ENCODE results near the gene LUZP1. TPM values are rescaled to one million over a fixed set of nuclear protein-coding genes. Genes with fewer than 3 reads are reported as not detected.
A peak's percentile ranks its signal among the peaks of the same experiment; 100 is the strongest.
"Not testable (repeated sequence)": the region's sequence is repeated elsewhere in the genome, so short reads cannot be mapped to it uniquely, and the experiment has no call there.

LUZP1 gene
- total RNA-seq, 1 experiment from 2014 or later = 30.9 TPM

GRCh38 chr1:23198373-23198772, 29.7 kb upstream of the LUZP1 start:
- H3K27me3 ChIP-seq (ENCODE audit: control insufficient read depth, insufficient read depth, low read length) = no peaks in the 10 kb centered on the region
- no peaks in the 10 kb centered on the region; the same call in 1 of the 2 replicates for H3K36me3 ChIP-seq (replicated peaks; ENCODE audit: control insufficient read depth, insufficient read depth, low read length)
- no peak overlapping the region for H3K4me3 ChIP-seq (ENCODE audit: insufficient read depth, low read depth, low read length)
- DNase-seq = no peak

GRCh38 chr1:23196627-23197328, 28.1 kb upstream of the LUZP1 start:
- no peaks in the 10 kb centered on the region; the same call in 1 of the 2 replicates for H3K36me3 ChIP-seq (replicated peaks; ENCODE audit: control insufficient read depth, insufficient read depth, low read length)
- no peak for DNase-seq
- H3K27me3 ChIP-seq (ENCODE audit: control insufficient read depth, insufficient read depth, low read length) = no peaks in the 10 kb centered on the region
- no peak overlapping the region for H3K4me3 ChIP-seq (ENCODE audit: insufficient read depth, low read depth, low read length)

GRCh38 chr1:23194119-23194984, 25.7 kb upstream of the LUZP1 start:
- Histone ChIP-seq H3K4me3 (ENCODE audit: insufficient read depth, low read depth, low read length) (no peak overlapping the region), H3K36me3 (replicated peaks; ENCODE audit: control insufficient read depth, insufficient read depth, low read length) (no peaks in the 10 kb centered on the region; the same call in 1 of the 2 replicates), H3K27me3 (ENCODE audit: control insufficient read depth, insufficient read depth, low read length) (no peaks in the 10 kb centered on the region)
- no peak for DNase-seq

- Histone ChIP-seq H3K27me3 (ENCODE audit: control insufficient read depth, insufficient read depth, low read length) (no peaks in the 10 kb centered on the region), H3K36me3 (replicated peaks; ENCODE audit: control insufficient read depth, insufficient read depth, low read length) (no peaks in the 10 kb centered on the region; the same call in 1 of the 2 replicates), H3K4me3 (ENCODE audit: insufficient read depth, low read depth, low read length) (no peak overlapping the region)
- no peak for DNase-seq
Measured at GRCh38 chr1:23193391-23194118, 24.9 kb upstream of the LUZP1 start.

GRCh38 chr1:23191199-23191598, 22.5 kb upstream of the LUZP1 start:
- Histone ChIP-seq H3K4me3 (ENCODE audit: insufficient read depth, low read depth, low read length) (no peak overlapping the region), H3K27me3 (ENCODE audit: control insufficient read depth, insufficient read depth, low read length) (no peaks in the 10 kb centered on the region), H3K36me3 (replicated peaks; ENCODE audit: control insufficient read depth, insufficient read depth, low read length) (no peaks in the 10 kb centered on the region; the same call in 1 of the 2 replicates)
- no peak for DNase-seq

GRCh38 chr1:23188936-23189452, 20.3 kb upstream of the LUZP1 start:
- not testable (repeated sequence) for H3K27me3 ChIP-seq (ENCODE audit: control insufficient read depth, insufficient read depth, low read length); H3K36me3 ChIP-seq (replicated peaks; ENCODE audit: control insufficient read depth, insufficient read depth, low read length); H3K4me3 ChIP-seq (ENCODE audit: insufficient read depth, low read depth, low read length); DNase-seq

GRCh38 chr1:23188434-23188884, 19.8 kb upstream of the LUZP1 start:
- Histone ChIP-seq H3K36me3 (replicated peaks; ENCODE audit: control insufficient read depth, insufficient read depth, low read length) (no peaks in the 10 kb centered on the region), H3K4me3 (ENCODE audit: insufficient read depth, low read depth, low read length) (no peak overlapping the region), H3K27me3 (ENCODE audit: control insufficient read depth, insufficient read depth, low read length) (no peaks in the 10 kb centered on the region)
- DNase-seq = no peak

GRCh38 chr1:23187637-23188036, 19.0 kb upstream of the LUZP1 start:
- Histone ChIP-seq H3K27me3 (ENCODE audit: control insufficient read depth, insufficient read depth, low read length) (no peaks in the 10 kb centered on the region), H3K36me3 (replicated peaks; ENCODE audit: control insufficient read depth, insufficient read depth, low read length) (no peaks in the 10 kb centered on the region), H3K4me3 (ENCODE audit: insufficient read depth, low read depth, low read length) (no peak overlapping the region)
- DNase-seq = no peak

GRCh38 chr1:23185381-23185780, 16.7 kb upstream of the LUZP1 start:
- Histone ChIP-seq H3K27me3 (ENCODE audit: control insufficient read depth, insufficient read depth, low read length) (no peaks in the 10 kb centered on the region), H3K36me3 (replicated peaks; ENCODE audit: control insufficient read depth, insufficient read depth, low read length) (no peaks in the 10 kb centered on the region), H3K4me3 (ENCODE audit: insufficient read depth, low read depth, low read length) (no peak overlapping the region)

GRCh38 chr1:23184212-23184934, 15.7 kb upstream of the LUZP1 start:
- Histone ChIP-seq H3K27me3 (ENCODE audit: control insufficient read depth, insufficient read depth, low read length) (no peaks in the 10 kb centered on the region; the same call in 1 of the 2 replicates), H3K4me3 (ENCODE audit: insufficient read depth, low read depth, low read length) (no peak overlapping the region), H3K36me3 (replicated peaks; ENCODE audit: control insufficient read depth, insufficient read depth, low read length) (no peaks in the 10 kb centered on the region)
- peak; percentile 85 for DNase-seq

More at GRCh38 chr1:23185381-23185780, 16.7 kb upstream of the LUZP1 start:
- DNase-seq = no peak

- Histone ChIP-seq H3K27me3 (ENCODE audit: control insufficient read depth, insufficient read depth, low read length) (peaks cover 21% of the 10 kb centered on the region), H3K4me3 (ENCODE audit: insufficient read depth, low read depth, low read length) (no peak overlapping the region), H3K36me3 (replicated peaks; ENCODE audit: control insufficient read depth, insufficient read depth, low read length) (no peaks in the 10 kb centered on the region)
- DNase-seq = no peak
Measured at GRCh38 chr1:23179862-23180261, 11.2 kb upstream of the LUZP1 start.

- Histone ChIP-seq H3K36me3 (replicated peaks; ENCODE audit: control insufficient read depth, insufficient read depth, low read length) (no peaks in the 10 kb centered on the region), H3K4me3 (ENCODE audit: insufficient read depth, low read depth, low read length) (no peak overlapping the region), H3K27me3 (ENCODE audit: control insufficient read depth, insufficient read depth, low read length) (peaks cover 21% of the 10 kb centered on the region)
- DNase-seq = peak; percentile 45
Measured at GRCh38 chr1:23178950-23179349, 10.3 kb upstream of the LUZP1 start.

- no peak for DNase-seq
- Histone ChIP-seq H3K27me3 (ENCODE audit: control insufficient read depth, insufficient read depth, low read length) (peaks cover 21% of the 10 kb centered on the region), H3K4me3 (ENCODE audit: insufficient read depth, low read depth, low read length) (no peak overlapping the region)
Measured at GRCh38 chr1:23178414-23178813, 9.8 kb upstream of the LUZP1 start.

More at GRCh38 chr1:23178414-23178813, 9.8 kb upstream of the LUZP1 start:
- no peaks in the 10 kb centered on the region for H3K36me3 ChIP-seq (replicated peaks; ENCODE audit: control insufficient read depth, insufficient read depth, low read length)

Measured in H7 (cell line).